Small intestine (tissue), 7 donors: ENCODE results near the gene PREP. TPM values are rescaled to one million over a fixed set of nuclear protein-coding genes. Genes with fewer than 3 reads are reported as not detected.

Source experiments
- DNase-seq, 2 donors: peaks; one replicate each; pipeline versions ENCODE4 v3.0.0 to v3.0.0-alpha.2; 2013
- FAIRE-seq: peaks from 2 replicates; lab custom pipeline; 2012; peaks lifted over from hg19 to GRCh38; lab: Jason Lieb, UNC
- H3K27ac ChIP-seq, 3 donors: one replicate each; pipeline ENCODE4 v1.5.1; 2013; ENCODE audit warnings: low read length in 2 of 3, mild to moderate bottlenecking in 2 of 3, control low read depth in 1 of 3, inconsistent platforms in 1 of 3, low read depth in 1 of 3, moderate library complexity in 1 of 3
- H3K27me3 ChIP-seq, 3 donors: one replicate each; pipeline ENCODE4 v1.6.1; 2013; ENCODE audit warnings: low read length in 3 of 3, inconsistent platforms in 1 of 3; ENCODE audit not compliant: control insufficient read depth in 3 of 3, insufficient read depth in 3 of 3
- H3K36me3 ChIP-seq, 3 donors: one replicate each; pipeline ENCODE4 v1.6.1; 2013; ENCODE audit warnings: low read length in 3 of 3, inconsistent platforms in 1 of 3, low read depth in 1 of 3, mild to moderate bottlenecking in 1 of 3, moderate library complexity in 1 of 3; ENCODE audit not compliant: control insufficient read depth in 3 of 3, insufficient read depth in 2 of 3
- H3K4me1 ChIP-seq, 3 donors: one replicate each; pipeline ENCODE4 v1.6.1; 2013; ENCODE audit warnings: low read length in 2 of 3, inconsistent platforms in 1 of 3, low read depth in 1 of 3, mild to moderate bottlenecking in 1 of 3, moderate library complexity in 1 of 3; ENCODE audit not compliant: control insufficient read depth in 3 of 3, insufficient read depth in 2 of 3
- H3K4me3 ChIP-seq, 3 donors: one replicate each; pipeline ENCODE4 v1.5.1; 2013; ENCODE audit warnings: low read length in 3 of 3, control low read depth in 1 of 3, inconsistent platforms in 1 of 3, low read depth in 1 of 3, mild to moderate bottlenecking in 1 of 3, moderate library complexity in 1 of 3
- H3K9me3 ChIP-seq, 2 donors: one replicate each; pipeline ENCODE4 v1.6.1; 2013; ENCODE audit warnings: low read depth in 1 of 2, low read length in 1 of 2; ENCODE audit not compliant: control insufficient read depth in 2 of 2, insufficient read depth in 1 of 2
- WGBS, 3 donors: extraction: QIAGEN DNeasy Blood & Tissue Kit; methylation state at CpG; one replicate each; pipeline ENCODE4 v1.1.7; 2013; 5-methylcytosine and 5-hydroxymethylcytosine counted together
- polyA plus RNA-seq, 4 donors: library from polyadenylated mRNA; stranded (reverse) in 3 of 4; unstranded in 1 of 4; fragments of 200-250 nt in 3 of 4; fragments of 120-200 nt in 1 of 4; gene quantifications; one replicate each; pipeline versions ENCODE4 v1.2.1 to v1.2.3, GENCODE V29; 2013
- donor health status: healthy with polysubstance abuse.
- donor health status: control.
- donor health status: control.
- donor health status: Bipolar disorder and iron deficiency.
- donor health status: healthy.

Gene PREP
- polyA plus RNA-seq, 4 donors = 26.5 to 48.8 (median 42.3) TPM

GRCh38 chr6:105409734-105410133 lies 6.9 kb upstream of the PREP start:
- no peaks in the 10 kb centered on the region for H3K4me1 ChIP-seq
- H3K9me3 ChIP-seq = peaks cover 0 to 14% of the 10 kb centered on the region in 2 donors
- no peak overlapping the region for H3K27ac ChIP-seq
- no peak overlapping the region for H3K4me3 ChIP-seq
- H3K27me3 ChIP-seq = no peaks in the 10 kb centered on the region
- WGBS, 3 donors = 84 to 95% (median 93%) methylated on average over 1 of the region's 1 CpG
- no peaks in the 10 kb centered on the region for H3K36me3 ChIP-seq
- FAIRE-seq (no peak), DNase-seq (no peak)

GRCh38 chr6:105402090-105402938 lies 568 bp downstream of the PREP start:
- H3K9me3 ChIP-seq = no peaks in the 10 kb centered on the region
- FAIRE-seq (no peak), DNase-seq (peak in 1 of 2 donors; percentile 58)
- H3K4me3 ChIP-seq = peak overlapping the region; percentile 89 to 94 (median 91)
- no peaks in the 10 kb centered on the region for H3K36me3 ChIP-seq
- H3K27me3 ChIP-seq = no peaks in the 10 kb centered on the region
- 2 to 4% (median 3%) methylated on average over 33 to 48 of the region's 48 CpGs for WGBS, 3 donors
- peak overlapping the region; percentile 80 to 87 (median 81) for H3K27ac ChIP-seq
- H3K4me1 ChIP-seq = peaks cover 16 to 32% (median 20%) of the 10 kb centered on the region in 3 donors

GRCh38 chr6:105401247-105402089 lies 1.4 kb downstream of the PREP start:
- FAIRE-seq = no peak
- H3K27ac ChIP-seq = peak overlapping the region in 2 of 3 donors; percentile 80 to 81

GRCh38 chr6:105400501-105400900 lies 2.4 kb downstream of the PREP start:
- H3K9me3 ChIP-seq = no peaks in the 10 kb centered on the region
- no peaks in the 10 kb centered on the region for H3K27me3 ChIP-seq
- H3K4me1 ChIP-seq = peaks cover 16 to 32% (median 20%) of the 10 kb centered on the region in 3 donors
- WGBS, 3 donors = 77 to 80% (median 78%) methylated on average over 3 of the region's 3 CpGs
- H3K36me3 ChIP-seq = peaks cover 3 to 7% (median 4%) of the 10 kb centered on the region in 3 donors
- DNase-seq (no peak), FAIRE-seq (no peak)
- no peak overlapping the region for H3K27ac ChIP-seq
- H3K4me3 ChIP-seq = no peak overlapping the region

More at GRCh38 chr6:105401247-105402089, 1.4 kb downstream of the PREP start:
- 13 to 48% (median 30%) methylated on average over 8 of the region's 8 CpGs for WGBS, 3 donors
- Histone ChIP-seq H3K9me3 (no peaks in the 10 kb centered on the region), H3K36me3 (peaks cover 0 to 4% (median under 1%) of the 10 kb centered on the region in 3 donors), H3K27me3 (no peaks in the 10 kb centered on the region), H3K4me3 (peak overlapping the region in 2 of 3 donors; percentile 89 to 91), H3K4me1 (peaks cover 16 to 32% (median 20%) of the 10 kb centered on the region in 3 donors)
- no peak for DNase-seq

- Histone ChIP-seq H3K9me3 (no peaks in the 10 kb centered on the region), H3K36me3 (peaks cover 4 to 10% (median 5%) of the 10 kb centered on the region in 3 donors), H3K4me3 (no peak overlapping the region), H3K4me1 (peaks cover 16 to 31% (median 20%) of the 10 kb centered on the region in 3 donors), H3K27ac (no peak overlapping the region), H3K27me3 (no peaks in the 10 kb centered on the region)
- FAIRE-seq (no peak), DNase-seq (peak in 1 of 2 donors; percentile 61)
- 31 to 58% (median 49%) methylated on average over 5 of the region's 5 CpGs for WGBS, 3 donors
Measured at GRCh38 chr6:105398859-105399258, 4.0 kb downstream of the PREP start.

- H3K9me3 ChIP-seq = no peaks in the 10 kb centered on the region
- FAIRE-seq = no peak
- H3K27me3 ChIP-seq = no peaks in the 10 kb centered on the region
- 23 to 43% (median 30%) methylated on average over 6 of the region's 6 CpGs for WGBS, 3 donors
- H3K27ac ChIP-seq = no peak overlapping the region
- peaks cover 16 to 29% (median 20%) of the 10 kb centered on the region in 3 donors for H3K4me1 ChIP-seq
- H3K4me3 ChIP-seq = no peak overlapping the region
- peaks cover 6 to 10% (median 6%) of the 10 kb centered on the region in 3 donors for H3K36me3 ChIP-seq
- no peak for DNase-seq
Measured at GRCh38 chr6:105397987-105398386, 4.9 kb downstream of the PREP start.

- FAIRE-seq (no peak), DNase-seq (no peak)
Measured at GRCh38 chr6:105391705-105392104, 11.2 kb downstream of the PREP start.

GRCh38 chr6:105389543-105389942 lies 13.3 kb downstream of the PREP start:
- no peaks in the 10 kb centered on the region for H3K27me3 ChIP-seq
- H3K4me1 ChIP-seq = peaks cover 0 to 11% (median 3%) of the 10 kb centered on the region in 3 donors
- no peak for FAIRE-seq
- H3K36me3 ChIP-seq = peaks cover 2 to 27% (median 5%) of the 10 kb centered on the region in 3 donors
- H3K4me3 ChIP-seq = no peak overlapping the region
- no peaks in the 10 kb centered on the region for H3K9me3 ChIP-seq
- no peak for DNase-seq
- no peak overlapping the region for H3K27ac ChIP-seq
- 76 to 84% (median 80%) methylated on average over 5 of the region's 5 CpGs for WGBS, 3 donors

More at GRCh38 chr6:105391705-105392104, 11.2 kb downstream of the PREP start:
- no peak overlapping the region for H3K4me3 ChIP-seq
- peaks cover 6 to 28% (median 9%) of the 10 kb centered on the region in 3 donors for H3K36me3 ChIP-seq
- H3K27me3 ChIP-seq = no peaks in the 10 kb centered on the region
- H3K9me3 ChIP-seq = no peaks in the 10 kb centered on the region
- H3K4me1 ChIP-seq = peaks cover 0 to 11% (median 3%) of the 10 kb centered on the region in 3 donors
- WGBS, 3 donors = 95 to 97% (median 95%) methylated on average over 6 of the region's 6 CpGs
- no peak overlapping the region for H3K27ac ChIP-seq
